GM12874 (cell line): ENCODE data around the gene TNXB.

Experiments used
- CTCF ChIP-seq: IDR thresholded peaks from 2 replicates; pipeline ENCODE4 v1.5.1; 2011; ENCODE audit warnings: low read depth, mild to moderate bottlenecking, control low read depth, low read length, moderate library complexity; ENCODE audit not compliant: insufficient read depth

The TNXB gene

DNA sequence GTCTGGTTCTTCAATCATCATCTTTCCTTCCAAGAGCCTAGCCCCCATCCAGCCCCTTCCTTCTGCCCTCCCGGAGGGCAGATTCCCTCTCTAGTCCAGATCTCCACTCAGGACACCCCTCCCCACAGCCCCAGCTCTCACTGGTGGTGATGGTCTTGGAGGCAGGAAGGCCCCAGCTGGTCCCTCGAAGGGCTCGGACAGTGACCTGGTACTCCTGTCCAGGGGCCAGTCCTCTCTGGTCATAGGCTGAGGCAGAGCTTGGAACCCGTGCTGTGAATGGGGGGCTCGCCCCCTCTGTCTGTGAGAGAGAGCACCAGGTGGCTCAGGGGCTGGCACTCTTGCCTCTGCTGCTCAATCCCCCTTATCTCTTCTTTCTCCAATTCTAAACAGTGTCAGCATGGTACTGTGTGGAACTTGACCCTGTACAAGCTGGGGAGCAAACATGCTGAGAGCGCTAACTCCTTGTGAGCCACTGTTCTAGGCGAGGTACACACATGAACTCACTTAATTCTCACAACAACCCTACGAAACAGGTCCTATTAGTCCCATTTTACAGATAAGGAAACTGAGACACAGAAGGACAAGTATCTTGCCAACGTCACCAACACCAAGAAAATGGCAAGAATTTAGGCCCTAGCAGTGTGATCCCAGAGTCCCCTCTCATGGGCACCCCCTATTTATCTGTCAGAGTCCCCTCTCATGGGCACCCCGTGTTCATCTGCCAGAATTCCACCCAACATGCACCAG is 19.9 kb downstream of the TNXB start:
- TF ChIP-seq CTCF, result no peak

GRCh38 chr6:32088487-32089049 is 20.6 kb downstream of the TNXB start:
- TF ChIP-seq CTCF, result no peak

- peak; percentile 71 for TF ChIP-seq CTCF
Measured at GRCh38 chr6:32087574-32088486, 21.3 kb downstream of the TNXB start.

- no peak for TF ChIP-seq CTCF
Measured at GRCh38 chr6:32086661-32087573, 22.2 kb downstream of the TNXB start.

GRCh38 chr6:32085759-32086459 is 23.2 kb downstream of the TNXB start:
- TF ChIP-seq CTCF, result no peak

- TF ChIP-seq CTCF, result no peak
Measured at GRCh38 chr6:32084780-32085179, 24.4 kb downstream of the TNXB start.
